ENCODE measurements around the gene CACNA2D3. TPM values are rescaled to one million over a fixed set of nuclear protein-coding genes. Genes with fewer than 3 reads are reported as not detected.

The CACNA2D3 gene
- total RNA-seq, 2 experiments from 2014 or later: not detected

- CTCF ChIA-PET (ENCODE audit: unreplicated experiment): no interaction called here
- H3K36me3 ChIP-seq (ENCODE audit: insufficient read depth, low read length): no peaks in the 10 kb centered on the region
- H3K79me2 ChIP-seq (ENCODE audit: insufficient read depth, low read depth, low read length): no peaks in the 10 kb centered on the region
- H3K4me2 ChIP-seq (ENCODE audit: low read length): no peak overlapping the region
- no peak for DNase-seq (ENCODE audit: low spot score)
- POLR2A ChIA-PET: no interaction called here
- no peaks in the 10 kb centered on the region for H4K20me1 ChIP-seq (ENCODE audit: insufficient read depth, low read length)
- no TSS peak for BruUV-seq (replicated peaks)
- no peaks in the 10 kb centered on the region for H3K9me2 ChIP-seq (ENCODE audit: insufficient read depth, low read length)
- intact Hi-C loops (cut with micrococcal nuclease; ENCODE audit: unreplicated experiment): no loop called here
- H3K4me1 ChIP-seq (ENCODE audit: insufficient read depth, low read length, poor library complexity, severe bottlenecking): no peaks in the 10 kb centered on the region
- H3K27ac ChIP-seq (ENCODE audit: low read depth, low read length, poor library complexity, severe bottlenecking): no peak overlapping the region
- no peaks in the 10 kb centered on the region for H3K9me3 ChIP-seq (ENCODE audit: low read length)
- TF ChIP-seq, protein P1, sequence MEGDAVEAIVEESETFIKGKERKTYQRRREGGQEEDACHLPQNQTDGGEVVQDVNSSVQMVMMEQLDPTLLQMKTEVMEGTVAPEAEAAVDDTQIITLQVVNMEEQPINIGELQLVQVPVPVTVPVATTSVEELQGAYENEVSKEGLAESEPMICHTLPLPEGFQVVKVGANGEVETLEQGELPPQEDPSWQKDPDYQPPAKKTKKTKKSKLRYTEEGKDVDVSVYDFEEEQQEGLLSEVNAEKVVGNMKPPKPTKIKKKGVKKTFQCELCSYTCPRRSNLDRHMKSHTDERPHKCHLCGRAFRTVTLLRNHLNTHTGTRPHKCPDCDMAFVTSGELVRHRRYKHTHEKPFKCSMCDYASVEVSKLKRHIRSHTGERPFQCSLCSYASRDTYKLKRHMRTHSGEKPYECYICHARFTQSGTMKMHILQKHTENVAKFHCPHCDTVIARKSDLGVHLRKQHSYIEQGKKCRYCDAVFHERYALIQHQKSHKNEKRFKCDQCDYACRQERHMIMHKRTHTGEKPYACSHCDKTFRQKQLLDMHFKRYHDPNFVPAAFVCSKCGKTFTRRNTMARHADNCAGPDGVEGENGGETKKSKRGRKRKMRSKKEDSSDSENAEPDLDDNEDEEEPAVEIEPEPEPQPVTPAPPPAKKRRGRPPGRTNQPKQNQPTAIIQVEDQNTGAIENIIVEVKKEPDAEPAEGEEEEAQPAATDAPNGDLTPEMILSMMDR (conservative IDR thresholded peaks at IDR 0.05; ENCODE audit: low read length): no peak
- TF ChIP-seq EZH2phosphoT487 (IDR thresholded peaks at IDR 0.05; ENCODE audit: borderline replicate concordance, low read depth, low read length): no peak
- H2AFZ ChIP-seq (ENCODE audit: low read length): no peak overlapping the region
- no peak overlapping the region for H3K4me3 ChIP-seq (ENCODE audit: low read depth, low read length, poor library complexity, severe bottlenecking)
Observed at GRCh38 chr3:54531741-54532140, 409.4 kb downstream of the CACNA2D3 start.

DNA sequence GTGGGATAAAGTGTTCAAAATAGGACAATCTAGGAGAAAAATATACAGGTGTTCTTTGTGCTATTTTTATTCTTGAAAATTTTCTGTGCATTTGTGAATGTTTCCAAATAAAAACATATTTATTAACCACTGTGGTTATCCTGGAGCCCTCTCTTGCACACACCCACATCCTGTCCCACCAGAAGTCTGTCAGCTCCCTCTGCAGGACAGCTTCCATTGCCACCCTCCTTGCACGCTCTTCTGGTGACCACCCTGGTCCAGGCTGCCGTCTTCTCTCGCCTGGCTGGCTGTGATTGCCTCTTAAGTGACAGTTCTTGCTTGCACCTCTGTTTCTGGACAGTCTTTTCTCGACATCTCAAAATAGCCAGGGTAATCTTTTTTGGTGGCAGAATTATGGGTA is 411.5 kb downstream of the CACNA2D3 start:
- POLR2A ChIA-PET: no interaction called here
- Histone ChIP-seq H4K20me1 (ENCODE audit: insufficient read depth, low read length) (no peaks in the 10 kb centered on the region), H3K4me2 (ENCODE audit: low read length) (no peak overlapping the region), H3K79me2 (ENCODE audit: insufficient read depth, low read depth, low read length) (no peaks in the 10 kb centered on the region), H3K9me3 (ENCODE audit: low read length) (no peaks in the 10 kb centered on the region), H3K4me3 (ENCODE audit: low read depth, low read length, poor library complexity, severe bottlenecking) (no peak overlapping the region), H3K4me1 (ENCODE audit: insufficient read depth, low read length, poor library complexity, severe bottlenecking) (no peaks in the 10 kb centered on the region), H3K36me3 (ENCODE audit: insufficient read depth, low read length) (no peaks in the 10 kb centered on the region), H3K9me2 (ENCODE audit: insufficient read depth, low read length) (no peaks in the 10 kb centered on the region), H2AFZ (ENCODE audit: low read length) (no peak overlapping the region), H3K27ac (ENCODE audit: low read depth, low read length, poor library complexity, severe bottlenecking) (no peak overlapping the region)
- no peak for DNase-seq (ENCODE audit: low spot score)
- intact Hi-C loops (cut with micrococcal nuclease; ENCODE audit: unreplicated experiment): no loop called here
- BruUV-seq (replicated peaks): no TSS peak
- CTCF ChIA-PET (ENCODE audit: unreplicated experiment): no interaction called here
- TF ChIP-seq, protein P1 (conservative IDR thresholded peaks at IDR 0.05; ENCODE audit: low read length): no peak
- TF ChIP-seq EZH2phosphoT487 (IDR thresholded peaks at IDR 0.05; ENCODE audit: borderline replicate concordance, low read depth, low read length): no peak

DNA sequence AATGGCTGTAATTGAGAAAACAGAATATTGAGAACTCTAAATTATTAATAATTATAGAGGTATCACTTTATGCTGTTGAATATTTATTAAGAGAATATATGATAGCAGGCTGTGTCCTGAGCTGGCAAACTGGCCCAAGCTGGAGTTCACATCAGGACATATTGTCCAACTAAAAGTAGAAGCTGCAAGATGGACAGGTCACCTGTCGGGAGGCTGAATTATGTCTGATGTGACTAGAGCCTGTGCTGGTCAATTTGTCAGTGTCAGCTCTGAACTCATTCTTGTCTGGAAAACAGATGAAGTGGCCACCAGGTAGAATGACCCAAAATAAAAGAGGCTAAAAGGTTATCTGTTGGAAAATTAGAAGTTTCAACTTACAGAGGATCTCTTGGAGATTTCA is 413.3 kb downstream of the CACNA2D3 start:
- BruUV-seq (replicated peaks): no TSS peak
- no peak overlapping the region for H2AFZ ChIP-seq (ENCODE audit: low read length)
- no peaks in the 10 kb centered on the region for H3K9me2 ChIP-seq (ENCODE audit: insufficient read depth, low read length)
- H3K4me1 ChIP-seq (ENCODE audit: insufficient read depth, low read length, poor library complexity, severe bottlenecking): no peaks in the 10 kb centered on the region
- no peaks in the 10 kb centered on the region for H4K20me1 ChIP-seq (ENCODE audit: insufficient read depth, low read length)
- no peak overlapping the region for H3K27ac ChIP-seq (ENCODE audit: low read depth, low read length, poor library complexity, severe bottlenecking)
- TF ChIP-seq, protein P1 (conservative IDR thresholded peaks at IDR 0.05; ENCODE audit: low read length): no peak
- TF ChIP-seq EZH2phosphoT487 (IDR thresholded peaks at IDR 0.05; ENCODE audit: borderline replicate concordance, low read depth, low read length): no peak
- ChIA-PET POLR2A (no interaction called here), CTCF (ENCODE audit: unreplicated experiment) (no interaction called here)
- intact Hi-C loops (cut with micrococcal nuclease; ENCODE audit: unreplicated experiment): no loop called here
- DNase-seq (ENCODE audit: low spot score): no peak
- H3K36me3 ChIP-seq (ENCODE audit: insufficient read depth, low read length): no peaks in the 10 kb centered on the region
- no peak overlapping the region for H3K4me2 ChIP-seq (ENCODE audit: low read length)
- no peak overlapping the region for H3K4me3 ChIP-seq (ENCODE audit: low read depth, low read length, poor library complexity, severe bottlenecking)
- H3K79me2 ChIP-seq (ENCODE audit: insufficient read depth, low read depth, low read length): no peaks in the 10 kb centered on the region
- H3K9me3 ChIP-seq (ENCODE audit: low read length): no peaks in the 10 kb centered on the region
